HG03066 (cell line): ENCODE measurements around the gene OR8G5.
"Not testable (repeated sequence)": the region's sequence is repeated elsewhere in the genome, so short reads cannot be mapped to it uniquely, and the experiment has no call there.

ENCODE experiments used
- ATAC-seq: cut with Tn5 transposase; IDR thresholded peaks from one replicate; pipeline ENCODE4 v1.9.1; 2021; ENCODE audit warnings: low read depth; ENCODE audit not compliant: unreplicated experiment

OR8G5 gene, protein sequence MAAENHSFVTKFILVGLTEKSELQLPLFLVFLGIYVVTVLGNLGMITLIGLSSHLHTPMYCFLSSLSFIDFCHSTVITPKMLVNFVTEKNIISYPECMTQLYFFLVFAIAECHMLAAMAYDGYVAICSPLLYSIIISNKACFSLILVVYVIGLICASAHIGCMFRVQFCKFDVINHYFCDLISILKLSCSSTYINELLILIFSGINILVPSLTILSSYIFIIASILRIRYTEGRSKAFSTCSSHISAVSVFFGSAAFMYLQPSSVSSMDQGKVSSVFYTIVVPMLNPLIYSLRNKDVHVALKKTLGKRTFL

DNA sequence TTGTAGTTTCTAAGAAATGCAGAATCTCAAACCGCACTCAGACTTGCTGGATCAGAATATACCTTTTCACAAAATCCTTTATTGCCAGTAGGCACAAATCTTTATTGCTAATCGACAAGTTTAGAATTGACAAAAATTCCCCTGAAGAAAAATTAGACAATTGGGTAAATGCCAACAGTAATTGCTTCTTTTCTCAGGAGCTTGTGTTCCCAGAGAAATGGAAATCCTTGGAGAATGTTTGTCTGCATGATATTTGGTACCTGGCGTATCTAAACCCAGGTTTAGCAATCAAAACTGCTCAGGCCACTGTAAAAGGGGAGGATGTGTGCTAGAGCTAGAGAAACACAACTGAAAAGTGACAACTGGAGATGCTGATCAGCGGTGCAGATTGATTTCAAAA is at the start of gene OR8G5:
Gene OR8G5 (plus strand): TSS at position 301 of the 400 bp plus-strand sequence. CDS start 8,556 bp downstream, outside the sequence.
- ATAC-seq = no peak

GRCh38 chr11:124207102-124207792 is 48.9 kb upstream of the OR8G5 start:
- ATAC-seq = no peak

DNA sequence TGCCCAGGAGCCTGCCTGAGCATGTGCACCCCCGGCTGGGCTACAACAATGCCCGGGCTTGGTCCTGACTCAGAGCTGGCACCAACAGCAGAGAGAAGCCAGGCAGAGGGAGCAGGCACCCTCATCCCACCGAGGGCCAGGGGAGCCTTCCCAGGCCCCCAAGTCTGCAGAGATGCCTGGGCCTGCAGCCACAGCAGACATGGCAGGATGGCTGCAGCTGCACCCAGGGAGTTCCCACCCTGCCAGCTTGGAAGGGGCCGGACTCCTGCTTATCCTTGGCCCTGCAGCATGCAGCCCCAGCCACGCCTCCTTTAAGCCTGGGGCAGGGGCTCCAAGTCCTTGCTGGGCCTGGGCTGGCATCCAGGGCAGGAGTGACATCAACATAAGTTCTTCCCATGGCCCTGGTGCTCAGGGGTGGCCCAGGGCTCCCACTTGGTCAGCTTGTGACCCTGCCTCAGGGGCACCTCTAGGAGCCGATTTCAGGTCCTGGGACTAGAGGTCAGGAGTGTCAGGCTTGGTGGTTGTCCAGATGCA is 46.3 kb upstream of the OR8G5 start:
- ATAC-seq = no peak

DNA sequence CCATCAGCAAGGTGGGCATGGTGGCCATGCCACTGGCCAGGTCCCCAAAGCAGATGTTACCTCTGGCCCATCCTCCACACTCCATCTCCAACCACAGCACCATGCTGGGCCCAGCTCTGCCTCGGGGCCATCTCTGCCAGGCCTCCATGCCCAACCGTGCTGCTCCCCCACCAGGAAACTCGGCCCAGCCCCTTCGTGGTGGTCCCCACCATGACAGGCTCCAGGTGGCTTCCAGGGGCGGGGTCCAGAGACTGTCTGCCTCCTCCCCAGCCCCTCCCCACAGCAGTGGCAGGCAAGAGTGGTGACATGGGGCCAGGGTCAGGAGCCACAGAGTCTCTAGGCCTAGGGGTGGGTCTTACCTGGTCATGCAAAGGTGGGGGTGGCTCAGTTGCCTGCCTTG is 45.8 kb upstream of the OR8G5 start:
- no peak for ATAC-seq

GRCh38 chr11:124211321-124211720 is 44.9 kb upstream of the OR8G5 start:
- no peak for ATAC-seq

DNA sequence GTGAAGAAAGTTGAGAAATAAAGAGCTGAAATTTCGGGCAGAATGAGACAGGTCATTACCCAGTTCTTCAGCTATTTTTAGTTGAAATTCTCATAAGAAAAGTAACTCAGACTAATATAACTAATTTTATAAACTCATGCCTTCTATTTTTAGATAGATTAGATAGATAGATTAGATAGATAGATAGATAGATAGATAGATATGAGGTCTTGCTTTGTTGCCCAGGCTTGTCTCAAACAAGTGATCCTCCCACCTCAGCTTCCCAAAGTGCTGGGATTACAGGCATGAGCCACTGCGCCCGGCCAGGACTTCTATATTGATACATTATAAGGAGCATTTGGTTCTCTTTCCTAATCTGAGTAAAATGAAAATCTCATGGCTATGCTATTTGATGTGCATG is 42.1 kb upstream of the OR8G5 start:
- ATAC-seq = no peak

DNA sequence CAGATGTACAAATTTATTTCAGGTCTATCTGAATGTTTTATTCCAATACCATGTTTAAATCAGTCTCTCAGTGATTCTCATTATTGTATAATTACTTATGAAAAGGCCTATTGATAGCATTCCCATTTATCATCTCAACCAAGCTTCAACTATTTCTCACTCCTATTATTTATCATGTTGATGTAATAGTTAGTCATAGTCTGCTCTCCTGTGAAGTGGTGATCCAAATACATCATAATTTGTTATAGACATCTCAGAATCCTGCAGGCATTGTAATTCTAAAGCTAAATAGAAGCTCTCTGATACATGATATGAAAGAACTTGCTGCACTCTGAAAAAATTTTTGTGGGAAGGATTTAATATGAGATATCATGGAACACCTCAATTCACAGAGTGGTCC is 37.0 kb upstream of the OR8G5 start:
- no peak for ATAC-seq

GRCh38 chr11:124222407-124222806 is 33.8 kb upstream of the OR8G5 start:
- ATAC-seq = no peak

GRCh38 chr11:124224618-124225423 is 31.4 kb upstream of the OR8G5 start:
- ATAC-seq = not testable (repeated sequence)

DNA sequence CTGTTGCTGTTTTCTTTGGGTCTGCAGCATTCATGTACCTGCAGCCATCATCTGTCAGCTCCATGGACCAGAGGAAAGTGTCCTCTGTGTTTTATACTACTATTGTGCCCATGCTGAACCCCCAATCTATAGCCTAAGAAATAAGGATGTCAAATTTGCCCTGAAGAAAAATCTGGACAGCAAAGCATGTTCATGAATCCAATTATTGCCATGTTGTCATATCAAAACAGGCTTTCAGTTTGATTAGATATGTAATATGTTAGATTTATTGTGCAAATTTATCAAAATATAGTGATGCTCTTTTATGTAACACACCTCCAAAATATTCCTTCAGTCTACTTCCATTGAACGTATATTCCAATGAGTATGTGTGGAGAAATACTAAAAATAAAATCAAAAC is 30.7 kb upstream of the OR8G5 start:
- no peak for ATAC-seq

GRCh38 chr11:124233376-124233775 is 22.8 kb upstream of the OR8G5 start:
- ATAC-seq = no peak

DNA sequence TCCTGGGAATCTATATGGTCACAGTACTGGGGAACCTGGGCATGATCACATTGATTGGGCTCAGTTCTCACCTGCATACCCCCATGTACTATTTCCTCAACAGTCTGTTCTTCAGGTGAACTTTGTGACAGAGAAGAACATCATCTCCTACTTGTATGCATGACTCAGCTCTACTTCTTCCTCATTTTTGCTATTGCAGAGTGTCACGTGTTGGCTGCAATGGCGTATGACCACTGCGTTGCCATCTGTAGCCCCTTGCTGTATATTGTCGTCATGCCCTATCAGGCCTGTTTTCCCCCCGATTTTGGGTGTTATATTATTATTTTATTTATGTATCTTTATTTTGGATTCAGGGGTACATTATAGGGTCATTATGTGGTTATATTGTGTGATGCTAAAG is 17.7 kb upstream of the OR8G5 start:
- no peak for ATAC-seq

- ATAC-seq = no peak
Observed at GRCh38 chr11:124240621-124241397, 15.4 kb upstream of the OR8G5 start, which contains the start of gene OR8G1. Gene OR8G1, plus strand, starts transcription at chr11:124241095. Its CDS starts 8,581 bp downstream, at chr11:124249676.

DNA sequence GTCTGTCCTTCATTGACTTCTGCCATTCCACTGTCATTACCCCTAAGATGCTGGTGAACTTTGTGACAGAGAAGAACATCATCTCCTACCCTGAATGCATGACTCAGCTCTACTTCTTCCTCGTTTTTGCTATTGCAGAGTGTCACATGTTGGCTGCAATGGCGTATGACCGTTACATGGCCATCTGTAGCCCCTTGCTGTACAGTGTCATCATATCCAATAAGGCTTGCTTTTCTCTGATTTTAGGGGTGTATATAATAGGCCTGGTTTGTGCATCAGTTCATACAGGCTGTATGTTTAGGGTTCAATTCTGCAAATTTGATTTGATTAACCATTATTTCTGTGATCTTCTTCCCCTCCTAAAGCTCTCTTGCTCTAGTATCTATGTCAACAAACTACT is 6.3 kb upstream of the OR8G5 start:
- ATAC-seq = not testable (repeated sequence)

- ATAC-seq = not testable (repeated sequence)
Observed at GRCh38 chr11:124265041-124265440, 8.9 kb downstream of the OR8G5 start.

DNA sequence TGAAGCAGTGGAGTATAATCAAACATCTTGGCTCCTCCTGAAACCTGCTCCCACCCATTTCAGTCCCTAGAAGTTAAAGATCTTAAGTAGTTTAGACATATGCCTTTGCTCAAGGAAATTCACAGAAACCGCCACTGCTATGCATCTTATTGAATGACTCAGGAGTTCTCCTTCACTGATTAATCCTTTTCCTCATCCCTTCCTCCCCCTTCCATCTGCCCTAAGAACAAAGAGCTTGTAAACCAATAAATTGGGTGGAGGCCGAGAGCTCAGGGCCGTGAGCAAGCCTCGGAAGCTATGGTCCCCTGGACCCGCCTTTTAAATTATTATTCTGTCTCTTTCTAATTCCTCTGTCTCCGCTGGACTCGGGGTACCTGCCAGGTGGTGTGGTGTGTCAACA is 14.7 kb downstream of the OR8G5 start:
- ATAC-seq = not testable (repeated sequence)

DNA sequence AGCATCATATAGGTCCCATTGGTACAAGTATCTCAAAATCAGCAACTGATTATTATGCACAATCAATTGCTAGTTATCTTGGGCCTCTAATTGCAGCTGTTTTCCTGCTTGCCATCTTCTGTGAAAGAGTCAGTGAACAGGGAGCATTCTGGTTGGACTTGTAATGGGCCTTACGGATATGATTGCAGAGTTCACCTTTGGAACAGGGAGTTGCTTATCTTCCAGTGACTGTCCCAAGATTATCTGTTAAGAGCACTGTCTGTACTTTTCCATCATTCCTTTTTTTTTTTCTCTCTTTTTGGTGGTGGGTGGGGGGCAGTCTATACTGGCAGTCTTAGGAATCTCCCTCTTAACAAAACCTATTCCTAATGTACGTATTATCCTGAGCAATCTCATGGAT is 17.8 kb downstream of the OR8G5 start:
- no peak for ATAC-seq

DNA sequence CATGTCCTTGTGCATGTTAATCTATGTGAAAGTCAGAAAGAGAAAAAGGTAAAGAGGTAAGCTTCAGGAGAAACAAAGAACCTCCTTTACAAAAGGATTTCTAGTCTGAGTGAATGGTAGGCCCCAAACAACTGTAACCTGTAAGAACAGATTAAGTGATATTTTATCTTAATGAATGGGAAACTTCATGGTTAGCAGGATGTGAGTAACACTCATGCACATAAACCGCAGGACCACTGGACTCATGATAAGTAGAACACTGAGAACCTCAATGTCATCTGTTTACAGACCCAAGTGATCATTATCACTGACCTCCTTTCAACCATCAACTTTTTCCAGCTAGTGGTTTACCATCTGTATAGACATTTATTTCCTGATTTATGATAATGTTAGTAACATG is 19.9 kb downstream of the OR8G5 start:
- ATAC-seq = no peak

- no peak for ATAC-seq
Observed at GRCh38 chr11:124277207-124277606, 21.0 kb downstream of the OR8G5 start.

- no peak for ATAC-seq
Observed at GRCh38 chr11:124277804-124278203, 21.6 kb downstream of the OR8G5 start.
